ENCODE data around the gene TMEM54. TPM values are rescaled to one million over a fixed set of nuclear protein-coding genes. Genes with fewer than 3 reads are reported as not detected.

The TMEM54 gene
- total RNA-seq, 1 donor from 2014 or later = 42.1 TPM

DNA sequence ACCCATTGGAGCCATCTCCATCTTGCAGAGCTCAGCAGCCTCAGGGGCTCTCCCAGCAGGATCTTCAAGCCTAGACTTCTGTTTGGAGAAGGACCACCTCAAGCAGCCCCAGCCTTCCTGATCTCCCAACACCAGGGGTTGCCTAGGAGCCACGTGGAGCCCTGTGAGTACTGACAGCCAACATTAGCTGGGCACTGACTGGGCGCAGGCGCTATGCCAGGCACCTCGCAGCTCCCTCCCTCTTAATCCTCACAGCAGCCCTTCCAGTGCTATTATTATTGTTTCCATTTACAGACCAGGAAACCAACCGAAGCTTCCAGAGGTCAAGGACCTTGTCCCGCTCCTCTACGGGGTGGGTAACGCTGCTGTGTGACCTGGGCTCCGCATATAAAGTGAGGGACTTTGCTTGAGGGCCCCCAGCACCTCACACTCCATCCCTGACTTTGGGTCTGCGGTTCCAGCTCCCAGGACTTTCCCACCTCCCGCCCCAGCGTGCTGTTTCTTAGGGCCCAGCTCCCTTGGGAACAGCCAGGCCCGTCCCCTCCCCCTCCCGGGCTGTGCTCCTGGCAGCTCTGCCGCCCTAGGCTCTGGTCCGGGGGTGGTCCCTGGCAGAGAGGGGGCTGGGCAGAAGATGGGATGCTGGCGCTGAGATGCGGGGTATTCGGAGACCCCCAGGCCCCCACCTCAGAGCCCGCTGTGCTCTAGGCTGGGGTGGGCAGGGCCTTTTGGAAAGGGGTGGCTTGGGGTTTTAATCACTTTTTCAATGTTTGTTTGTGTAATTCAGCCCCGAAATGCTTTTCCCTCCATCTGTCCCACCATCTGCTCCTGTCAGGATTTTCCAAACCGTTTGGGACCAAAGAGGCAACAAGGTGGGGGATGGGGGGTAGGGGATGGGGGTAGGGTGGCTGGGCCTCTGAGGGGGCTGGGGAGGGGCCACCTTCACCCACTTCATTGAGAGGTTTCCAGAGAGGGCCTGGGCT, 19.0 kb downstream of the TMEM54 start:
- DNase-seq (ENCODE audit: extremely low spot score, unreplicated experiment) = no peak
- Mint-ChIP-seq H3K27me3 (peaks cover 28% of the 10 kb centered on the region), H3K27ac (no peak overlapping the region), H3K4me3 (no peak overlapping the region), H3K36me3 (no peaks in the 10 kb centered on the region), H3K4me1 (ENCODE audit: unreplicated experiment) (peaks cover 9% of the 10 kb centered on the region), H3K9me3 (no peaks in the 10 kb centered on the region)
- no peak for TF ChIP-seq CTCF (conservative IDR thresholded peaks at IDR 0.05)

- DNase-seq (ENCODE audit: extremely low spot score, unreplicated experiment) = no peak
- Mint-ChIP-seq H3K27ac (no peak overlapping the region), H3K9me3 (no peaks in the 10 kb centered on the region), H3K36me3 (no peaks in the 10 kb centered on the region), H3K27me3 (peaks cover 22% of the 10 kb centered on the region), H3K4me3 (no peak overlapping the region), H3K4me1 (ENCODE audit: unreplicated experiment) (peaks cover 7% of the 10 kb centered on the region)
- TF ChIP-seq CTCF (conservative IDR thresholded peaks at IDR 0.05) = no peak
These were observed 19.9 kb downstream of the TMEM54 start for GRCh38 chr1:32881291-32881690.

DNA sequence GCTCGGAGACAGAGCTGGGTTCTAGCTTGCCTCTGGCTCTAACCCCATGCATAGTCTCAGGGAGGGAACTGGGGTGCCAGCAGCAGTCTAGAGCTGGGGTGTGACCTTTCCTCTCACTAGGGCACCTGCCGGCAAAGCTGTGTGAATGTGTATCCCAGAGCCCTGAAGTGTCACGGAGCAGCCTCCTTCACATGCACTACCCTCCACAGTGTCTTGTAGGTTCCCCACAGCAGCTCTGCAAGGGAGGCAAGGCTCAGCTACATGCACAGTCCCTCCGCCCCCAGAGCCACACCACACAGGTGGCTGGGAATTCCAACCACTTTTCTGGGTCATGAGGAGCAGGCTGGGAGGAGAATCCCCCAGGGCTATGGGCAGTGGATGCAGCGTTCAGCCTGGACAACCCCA, 22.6 kb downstream of the TMEM54 start:
- Mint-ChIP-seq H3K9me3 (no peaks in the 10 kb centered on the region), H3K4me1 (ENCODE audit: unreplicated experiment) (peaks cover 16% of the 10 kb centered on the region), H3K36me3 (no peaks in the 10 kb centered on the region), H3K27ac (no peak overlapping the region), H3K4me3 (no peak overlapping the region), H3K27me3 (peaks cover 13% of the 10 kb centered on the region)
- DNase-seq (ENCODE audit: extremely low spot score, unreplicated experiment) = no peak
- TF ChIP-seq CTCF (conservative IDR thresholded peaks at IDR 0.05) = no peak

DNA sequence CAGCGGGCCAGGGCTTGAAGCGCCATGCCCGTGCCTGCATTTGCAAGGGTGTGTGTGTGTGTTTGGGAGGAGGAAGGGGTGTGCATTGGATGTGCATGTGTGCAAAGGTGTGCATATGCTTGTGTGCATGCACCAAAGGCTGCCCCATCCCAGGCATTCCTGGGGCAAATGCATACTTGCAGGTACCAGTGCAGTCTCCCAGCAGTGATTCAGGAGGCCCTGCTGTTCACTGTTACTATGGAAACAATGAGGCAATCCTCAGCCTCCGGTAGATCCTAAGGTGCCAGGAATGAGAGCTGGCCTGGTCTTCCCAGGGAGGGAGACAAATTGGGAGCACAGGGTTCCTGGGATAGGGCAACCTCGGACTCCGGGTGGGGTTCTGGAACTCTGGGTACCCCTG, 23.0 kb downstream of the TMEM54 start:
- H3K27ac Mint-ChIP-seq = no peak overlapping the region
- DNase-seq (ENCODE audit: extremely low spot score, unreplicated experiment) = no peak
- no peak for TF ChIP-seq CTCF (conservative IDR thresholded peaks at IDR 0.05)
- no peaks in the 10 kb centered on the region for H3K9me3 Mint-ChIP-seq
- no peak overlapping the region for H3K4me3 Mint-ChIP-seq
- H3K36me3 Mint-ChIP-seq = no peaks in the 10 kb centered on the region
- H3K27me3 Mint-ChIP-seq = peaks cover 9% of the 10 kb centered on the region
- peaks cover 16% of the 10 kb centered on the region for H3K4me1 Mint-ChIP-seq (ENCODE audit: unreplicated experiment)

- no peak overlapping the region for H3K27ac Mint-ChIP-seq
- no peak for TF ChIP-seq CTCF (conservative IDR thresholded peaks at IDR 0.05)
- no peak for DNase-seq (ENCODE audit: extremely low spot score, unreplicated experiment)
- no peak overlapping the region for H3K4me3 Mint-ChIP-seq
- H3K27me3 Mint-ChIP-seq = peaks cover 13% of the 10 kb centered on the region
- no peaks in the 10 kb centered on the region for H3K9me3 Mint-ChIP-seq
- H3K4me1 Mint-ChIP-seq (ENCODE audit: unreplicated experiment) = peaks cover 21% of the 10 kb centered on the region
- no peaks in the 10 kb centered on the region for H3K36me3 Mint-ChIP-seq
These were observed 23.7 kb downstream of the TMEM54 start for GRCh38 chr1:32877211-32878110.

Measured in type B pancreatic cell (in vitro differentiated cells).